Measurements from ENCODE around the gene NDUFS8.

NDUFS8 gene

DNA sequence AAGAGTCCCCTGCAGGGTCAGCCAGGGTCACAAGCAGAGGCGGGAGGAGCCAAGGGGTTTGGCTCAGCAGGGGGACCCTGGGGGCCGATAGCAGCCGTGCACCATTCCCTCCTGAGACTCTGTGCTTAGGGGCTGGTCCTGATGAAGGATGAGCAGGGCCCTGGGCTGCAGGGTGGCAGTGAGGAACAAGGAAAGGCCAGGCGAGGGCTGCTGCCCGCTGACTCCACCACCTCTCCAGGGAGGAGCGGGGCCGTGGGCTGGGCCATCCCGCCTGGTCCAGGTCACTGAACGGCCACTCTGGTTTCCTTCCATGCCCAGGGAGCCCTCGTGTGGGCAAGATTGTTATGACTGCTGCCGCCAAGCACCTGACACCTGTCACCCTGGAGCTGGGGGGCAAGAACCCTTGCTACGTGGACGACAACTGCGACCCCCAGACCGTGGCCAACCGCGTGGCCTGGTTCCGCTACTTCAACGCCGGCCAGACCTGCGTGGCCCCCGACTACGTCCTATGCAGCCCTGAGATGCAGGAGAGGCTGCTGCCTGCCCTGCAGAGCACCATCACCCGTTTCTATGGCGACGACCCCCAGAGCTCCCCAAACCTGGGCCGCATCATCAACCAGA lies 9.2 kb upstream of the NDUFS8 start:
- no peak overlapping the region for H2BK15ac ChIP-seq (replicated peaks; ENCODE audit: low read depth)
- DNase-seq: no peak

GRCh38 chr11:68022531-68022930 lies 8.0 kb upstream of the NDUFS8 start:
- no peaks in the 10 kb centered on the region for H3K4me1 ChIP-seq (ENCODE audit: control insufficient read depth, low read depth, low read length)
- H3K79me2 ChIP-seq (ENCODE audit: control insufficient read depth, insufficient read depth, low read length): no peaks in the 10 kb centered on the region
- no peaks in the 10 kb centered on the region for H3K36me3 ChIP-seq (ENCODE audit: control insufficient read depth, insufficient read depth, low read length)
- no peak overlapping the region for H3K18ac ChIP-seq (ENCODE audit: low read length)
- H3K4me3 ChIP-seq (ENCODE audit: low read length): no peak overlapping the region
- H4K5ac ChIP-seq (ENCODE audit: low read length): no peak overlapping the region
- H3K9ac ChIP-seq (ENCODE audit: low read length): no peak overlapping the region
- no peak overlapping the region for H2BK5ac ChIP-seq (ENCODE audit: low read length)
- no peak for DNase-seq
- H2AK5ac ChIP-seq (ENCODE audit: low read length): no peak overlapping the region
- H3K23ac ChIP-seq (ENCODE audit: low read length): no peak overlapping the region
- H3K27me3 ChIP-seq (ENCODE audit: insufficient read depth, low read length, poor library complexity): no peaks in the 10 kb centered on the region
- no peak overlapping the region for H2BK15ac ChIP-seq (replicated peaks; ENCODE audit: low read depth)
- H3K79me1 ChIP-seq (ENCODE audit: low read length): no peaks in the 10 kb centered on the region
- H3K27ac ChIP-seq (ENCODE audit: low read depth, low read length): no peak overlapping the region
- no CpG with 5 or more reads among the region's 13 CpGs for WGBS (ENCODE audit: extremely low coverage, insufficient coverage, low lambda C conversion rate)
- H4K8ac ChIP-seq (ENCODE audit: low read depth, low read length): no peak overlapping the region
- H2BK120ac ChIP-seq (ENCODE audit: low read depth, low read length): no peak overlapping the region
- H3K4me2 ChIP-seq (ENCODE audit: low read length): no peak overlapping the region
- H3K4ac ChIP-seq (ENCODE audit: low read depth, low read length): no peak overlapping the region
- H3K56ac ChIP-seq (ENCODE audit: low read length): no peak overlapping the region

More for the DNA sequence above, 9.2 kb upstream of the NDUFS8 start:
- H2BK5ac ChIP-seq (ENCODE audit: low read length): no peak overlapping the region
- no peak overlapping the region for H3K23ac ChIP-seq (ENCODE audit: low read length)
- no peak overlapping the region for H2AK5ac ChIP-seq (ENCODE audit: low read length)
- no peaks in the 10 kb centered on the region for H3K4me1 ChIP-seq (ENCODE audit: control insufficient read depth, low read depth, low read length)
- H2BK120ac ChIP-seq (ENCODE audit: low read depth, low read length): no peak overlapping the region
- no peak overlapping the region for H3K4me3 ChIP-seq (ENCODE audit: low read length)
- no peak overlapping the region for H3K9ac ChIP-seq (ENCODE audit: low read length)
- WGBS (ENCODE audit: extremely low coverage, insufficient coverage, low lambda C conversion rate): no CpG with 5 or more reads among the region's 27 CpGs
- H3K18ac ChIP-seq (ENCODE audit: low read length): no peak overlapping the region
- no peak overlapping the region for H3K4me2 ChIP-seq (ENCODE audit: low read length)
- no peak overlapping the region for H3K56ac ChIP-seq (ENCODE audit: low read length)
- H3K79me2 ChIP-seq (ENCODE audit: control insufficient read depth, insufficient read depth, low read length): no peaks in the 10 kb centered on the region
- no peaks in the 10 kb centered on the region for H3K27me3 ChIP-seq (ENCODE audit: insufficient read depth, low read length, poor library complexity)
- H4K5ac ChIP-seq (ENCODE audit: low read length): no peak overlapping the region
- H3K27ac ChIP-seq (ENCODE audit: low read depth, low read length): no peak overlapping the region
- H3K36me3 ChIP-seq (ENCODE audit: control insufficient read depth, insufficient read depth, low read length): no peaks in the 10 kb centered on the region
- H3K79me1 ChIP-seq (ENCODE audit: low read length): no peaks in the 10 kb centered on the region
- H3K4ac ChIP-seq (ENCODE audit: low read depth, low read length): no peak overlapping the region
- no peak overlapping the region for H4K8ac ChIP-seq (ENCODE audit: low read depth, low read length)

DNA sequence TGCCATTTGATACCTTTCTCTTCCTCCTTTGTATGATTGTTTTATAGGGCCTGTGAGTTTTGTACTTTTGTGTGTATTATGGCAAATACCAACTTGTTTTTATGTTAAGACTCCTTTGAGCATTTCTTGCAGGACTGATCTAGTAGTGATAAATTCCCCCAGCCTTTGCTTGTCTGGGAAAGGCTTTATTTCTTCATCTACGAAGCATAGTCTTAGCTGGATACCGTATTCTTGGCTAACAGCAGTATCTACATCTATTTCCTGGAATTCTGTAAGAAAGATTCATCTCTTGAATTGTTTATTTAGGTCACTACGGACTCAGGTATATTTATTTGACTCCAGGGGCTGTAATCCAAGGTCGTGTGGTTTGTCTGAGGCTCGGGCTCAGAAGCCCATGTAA lies 6.0 kb upstream of the NDUFS8 start:
- H3K79me2 ChIP-seq (ENCODE audit: control insufficient read depth, insufficient read depth, low read length): no peaks in the 10 kb centered on the region
- no CpG with 5 or more reads among the region's 5 CpGs for WGBS (ENCODE audit: extremely low coverage, insufficient coverage, low lambda C conversion rate)
- H3K79me1 ChIP-seq (ENCODE audit: low read length): peaks cover under 1% of the 10 kb centered on the region
- no peak for DNase-seq
- H3K27ac ChIP-seq (ENCODE audit: low read depth, low read length): no peak overlapping the region
- no peak overlapping the region for H3K9ac ChIP-seq (ENCODE audit: low read length)
- H3K4ac ChIP-seq (ENCODE audit: low read depth, low read length): no peak overlapping the region
- no peak overlapping the region for H4K5ac ChIP-seq (ENCODE audit: low read length)
- no peaks in the 10 kb centered on the region for H3K4me1 ChIP-seq (ENCODE audit: control insufficient read depth, low read depth, low read length)
- H3K4me3 ChIP-seq (ENCODE audit: low read length): no peak overlapping the region
- H3K27me3 ChIP-seq (ENCODE audit: insufficient read depth, low read length, poor library complexity): no peaks in the 10 kb centered on the region
- H3K18ac ChIP-seq (ENCODE audit: low read length): no peak overlapping the region
- H3K56ac ChIP-seq (ENCODE audit: low read length): no peak overlapping the region
- H2BK5ac ChIP-seq (ENCODE audit: low read length): no peak overlapping the region
- no peak overlapping the region for H3K4me2 ChIP-seq (ENCODE audit: low read length)
- H3K36me3 ChIP-seq (ENCODE audit: control insufficient read depth, insufficient read depth, low read length): no peaks in the 10 kb centered on the region
- no peak overlapping the region for H2AK5ac ChIP-seq (ENCODE audit: low read length)
- no peak overlapping the region for H2BK15ac ChIP-seq (replicated peaks; ENCODE audit: low read depth)
- no peak overlapping the region for H3K23ac ChIP-seq (ENCODE audit: low read length)
- no peak overlapping the region for H2BK120ac ChIP-seq (ENCODE audit: low read depth, low read length)
- no peak overlapping the region for H4K8ac ChIP-seq (ENCODE audit: low read depth, low read length)

GRCh38 chr11:68025047-68025446 lies 5.4 kb upstream of the NDUFS8 start:
- Histone ChIP-seq H2BK15ac (replicated peaks; ENCODE audit: low read depth) (no peak overlapping the region), H3K27ac (ENCODE audit: low read depth, low read length) (no peak overlapping the region), H4K8ac (ENCODE audit: low read depth, low read length) (no peak overlapping the region), H3K36me3 (ENCODE audit: control insufficient read depth, insufficient read depth, low read length) (no peaks in the 10 kb centered on the region), H3K23ac (ENCODE audit: low read length) (no peak overlapping the region), H2BK120ac (ENCODE audit: low read depth, low read length) (no peak overlapping the region), H3K56ac (ENCODE audit: low read length) (no peak overlapping the region), H3K4me2 (ENCODE audit: low read length) (no peak overlapping the region), H3K18ac (ENCODE audit: low read length) (no peak overlapping the region), H2BK5ac (ENCODE audit: low read length) (no peak overlapping the region), H3K9ac (ENCODE audit: low read length) (no peak overlapping the region), H3K79me2 (ENCODE audit: control insufficient read depth, insufficient read depth, low read length) (no peaks in the 10 kb centered on the region), H4K5ac (ENCODE audit: low read length) (no peak overlapping the region), H3K79me1 (ENCODE audit: low read length) (peaks cover 2% of the 10 kb centered on the region), H3K4me3 (ENCODE audit: low read length) (no peak overlapping the region), H2AK5ac (ENCODE audit: low read length) (no peak overlapping the region), H3K4me1 (ENCODE audit: control insufficient read depth, low read depth, low read length) (no peaks in the 10 kb centered on the region), H3K4ac (ENCODE audit: low read depth, low read length) (no peak overlapping the region), H3K27me3 (ENCODE audit: insufficient read depth, low read length, poor library complexity) (no peaks in the 10 kb centered on the region)
- DNase-seq: no peak
- no CpG with 5 or more reads among the region's 5 CpGs for WGBS (ENCODE audit: extremely low coverage, insufficient coverage, low lambda C conversion rate)

DNA sequence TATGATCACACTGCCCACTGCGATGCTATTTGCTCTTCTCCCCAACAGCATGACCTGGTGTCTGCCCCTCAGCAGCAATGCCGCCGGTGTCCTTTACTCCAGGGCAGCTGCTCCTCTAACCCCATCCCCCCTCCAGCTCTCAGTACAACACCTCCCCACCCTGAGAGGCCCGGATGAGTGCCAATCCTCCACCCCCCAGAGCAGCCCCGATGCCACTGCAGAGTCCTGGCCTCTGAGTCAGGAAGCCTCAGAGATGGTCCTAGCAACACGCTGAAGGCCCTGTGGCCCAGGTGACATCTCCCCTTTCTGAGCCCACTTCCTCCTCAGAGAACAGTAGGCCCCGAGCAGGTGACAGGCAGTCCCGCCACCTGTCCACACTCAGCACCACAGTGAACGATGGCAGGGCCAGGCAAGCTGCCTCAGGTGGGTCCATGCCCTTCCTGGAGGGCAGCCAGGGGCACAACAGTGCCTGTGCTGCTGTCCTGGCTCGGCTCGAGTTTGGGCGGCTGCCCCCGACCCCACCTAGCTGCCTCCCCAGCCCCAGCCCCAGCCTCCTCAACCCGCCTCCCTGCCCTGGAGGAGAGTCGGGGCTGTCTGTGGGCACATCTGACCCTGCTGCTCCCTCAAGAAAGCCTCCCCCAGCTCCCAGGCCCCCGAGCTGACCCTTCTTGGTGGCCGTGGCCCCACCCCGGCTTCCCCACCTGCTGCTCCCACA lies 3.9 kb upstream of the NDUFS8 start:
- no peak overlapping the region for H2BK15ac ChIP-seq (replicated peaks; ENCODE audit: low read depth)
- H3K27me3 ChIP-seq (ENCODE audit: insufficient read depth, low read length, poor library complexity): no peaks in the 10 kb centered on the region
- no peak overlapping the region for H3K4me2 ChIP-seq (ENCODE audit: low read length)
- no peak overlapping the region for H3K23ac ChIP-seq (ENCODE audit: low read length)
- no peak overlapping the region for H4K8ac ChIP-seq (ENCODE audit: low read depth, low read length)
- no peak overlapping the region for H2AK5ac ChIP-seq (ENCODE audit: low read length)
- no peak overlapping the region for H3K18ac ChIP-seq (ENCODE audit: low read length)
- no CpG with 5 or more reads among the region's 18 CpGs for WGBS (ENCODE audit: extremely low coverage, insufficient coverage, low lambda C conversion rate)
- peaks cover 6% of the 10 kb centered on the region for H3K79me2 ChIP-seq (ENCODE audit: control insufficient read depth, insufficient read depth, low read length)
- H2BK5ac ChIP-seq (ENCODE audit: low read length): no peak overlapping the region
- H3K56ac ChIP-seq (ENCODE audit: low read length): no peak overlapping the region
- peaks cover 2% of the 10 kb centered on the region for H3K4me1 ChIP-seq (ENCODE audit: control insufficient read depth, low read depth, low read length)
- no peaks in the 10 kb centered on the region for H3K36me3 ChIP-seq (ENCODE audit: control insufficient read depth, insufficient read depth, low read length)
- H3K9ac ChIP-seq (ENCODE audit: low read length): no peak overlapping the region
- no peak overlapping the region for H3K27ac ChIP-seq (ENCODE audit: low read depth, low read length)
- H2BK120ac ChIP-seq (ENCODE audit: low read depth, low read length): no peak overlapping the region
- H3K4me3 ChIP-seq (ENCODE audit: low read length): no peak overlapping the region
- peaks cover 6% of the 10 kb centered on the region for H3K79me1 ChIP-seq (ENCODE audit: low read length)
- no peak overlapping the region for H4K5ac ChIP-seq (ENCODE audit: low read length)
- no peak for DNase-seq
- no peak overlapping the region for H3K4ac ChIP-seq (ENCODE audit: low read depth, low read length)
